GM12864 (cell line): ENCODE measurements around the gene CDC42EP3.

Experiments
- DNase-seq: peaks from one replicate; pipeline ENCODE4 v3.0.0-alpha.2; 2011; ENCODE audit warnings: low read depth
- H3K4me3 ChIP-seq: 2 replicates; pipeline ENCODE4 v1.5.1; 2011; ENCODE audit warnings: mild to moderate bottlenecking, low read depth, low read length, control low read depth
- TF ChIP-seq, protein P1 (sequence below): IDR thresholded peaks from 2 replicates; pipeline ENCODE4 v1.5.1; 2011; ENCODE audit warnings: low read depth, mild to moderate bottlenecking, moderate library complexity, low read length, control low read depth, inconsistent platforms; ENCODE audit errors: missing control alignments

The CDC42EP3 gene

DNA sequence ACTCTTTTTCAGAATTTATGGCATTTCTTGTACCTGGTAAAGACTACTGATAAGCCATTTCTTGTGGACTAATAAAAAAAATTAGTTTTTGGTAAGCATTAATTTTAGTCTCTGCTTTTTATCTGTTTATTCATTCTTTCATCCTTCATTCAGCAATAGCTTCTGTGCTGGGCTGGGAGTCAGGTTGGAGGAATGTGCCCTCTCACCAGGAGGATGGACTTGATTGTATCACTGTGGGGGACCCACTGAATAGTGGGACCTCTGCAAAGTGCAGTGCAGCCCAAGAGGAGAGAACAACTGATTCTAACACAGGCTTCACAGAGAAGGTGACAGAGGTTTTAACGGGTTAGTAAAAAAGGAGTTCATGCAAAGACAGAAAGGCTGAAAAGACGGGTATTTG is 39.1 kb downstream of the CDC42EP3 start:
- DNase-seq: no peak

DNA sequence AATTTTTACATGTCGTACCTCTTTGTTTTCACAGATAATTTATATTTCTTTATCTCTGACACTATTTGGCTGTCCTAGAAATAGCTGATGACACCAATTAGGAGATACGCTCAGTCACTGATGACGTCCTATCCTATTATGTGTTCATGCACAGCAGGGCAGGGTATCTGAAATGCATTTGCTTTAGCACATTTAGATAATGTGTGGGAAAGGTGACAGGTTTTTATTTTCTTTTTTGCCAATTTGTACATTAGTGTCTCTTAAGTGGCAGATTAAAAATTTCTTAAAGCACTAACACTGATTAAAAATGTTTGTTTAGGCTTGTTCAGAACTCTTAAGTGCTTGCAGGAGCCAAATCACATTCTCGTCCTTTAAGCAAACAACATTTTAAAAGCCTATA is 39.7 kb downstream of the CDC42EP3 start:
- no peak overlapping the region for H3K4me3 ChIP-seq
- TF ChIP-seq, protein P1, sequence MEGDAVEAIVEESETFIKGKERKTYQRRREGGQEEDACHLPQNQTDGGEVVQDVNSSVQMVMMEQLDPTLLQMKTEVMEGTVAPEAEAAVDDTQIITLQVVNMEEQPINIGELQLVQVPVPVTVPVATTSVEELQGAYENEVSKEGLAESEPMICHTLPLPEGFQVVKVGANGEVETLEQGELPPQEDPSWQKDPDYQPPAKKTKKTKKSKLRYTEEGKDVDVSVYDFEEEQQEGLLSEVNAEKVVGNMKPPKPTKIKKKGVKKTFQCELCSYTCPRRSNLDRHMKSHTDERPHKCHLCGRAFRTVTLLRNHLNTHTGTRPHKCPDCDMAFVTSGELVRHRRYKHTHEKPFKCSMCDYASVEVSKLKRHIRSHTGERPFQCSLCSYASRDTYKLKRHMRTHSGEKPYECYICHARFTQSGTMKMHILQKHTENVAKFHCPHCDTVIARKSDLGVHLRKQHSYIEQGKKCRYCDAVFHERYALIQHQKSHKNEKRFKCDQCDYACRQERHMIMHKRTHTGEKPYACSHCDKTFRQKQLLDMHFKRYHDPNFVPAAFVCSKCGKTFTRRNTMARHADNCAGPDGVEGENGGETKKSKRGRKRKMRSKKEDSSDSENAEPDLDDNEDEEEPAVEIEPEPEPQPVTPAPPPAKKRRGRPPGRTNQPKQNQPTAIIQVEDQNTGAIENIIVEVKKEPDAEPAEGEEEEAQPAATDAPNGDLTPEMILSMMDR: no peak
- no peak for DNase-seq

More for the DNA sequence above, 39.1 kb downstream of the CDC42EP3 start:
- TF ChIP-seq, protein P1: no peak
- no peak overlapping the region for H3K4me3 ChIP-seq

DNA sequence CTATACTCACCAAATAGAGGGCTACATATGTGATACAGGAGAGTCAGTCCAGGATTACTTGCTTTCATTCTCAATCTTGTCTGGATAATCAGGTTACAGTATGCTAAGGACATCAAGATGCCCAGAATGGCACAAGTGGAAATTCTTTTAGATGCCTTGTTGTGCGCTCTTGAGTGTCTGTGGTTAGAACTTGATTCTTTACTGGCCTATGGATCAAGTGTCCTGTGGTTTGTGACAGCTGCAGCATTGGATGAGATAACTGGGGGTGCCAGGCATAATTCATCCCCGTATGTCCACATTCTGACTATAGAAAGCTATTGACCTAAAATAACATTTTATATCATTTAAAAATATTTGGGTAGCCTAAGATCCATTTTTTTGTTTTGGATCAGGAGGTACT is 40.1 kb downstream of the CDC42EP3 start:
- DNase-seq: no peak
- TF ChIP-seq, protein P1: no peak
- no peak overlapping the region for H3K4me3 ChIP-seq

DNA sequence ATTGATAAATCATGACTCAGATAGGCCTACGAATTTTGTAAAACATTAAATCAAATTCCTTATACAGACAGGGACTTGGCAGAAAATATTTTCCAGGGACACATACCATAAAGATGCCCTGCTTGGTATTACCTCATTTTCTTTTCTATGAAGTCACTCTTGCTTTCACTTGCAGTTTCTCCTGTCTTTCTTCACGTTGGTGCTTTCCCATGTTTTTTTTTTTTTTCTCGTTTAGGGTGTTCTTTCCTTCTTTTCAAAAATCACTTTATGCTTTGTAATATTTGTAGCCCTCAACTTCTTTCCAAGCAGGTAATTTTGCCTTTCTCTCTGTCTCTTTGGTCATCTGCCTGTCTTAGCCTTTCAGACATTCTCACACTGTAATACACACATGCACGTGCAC is 40.7 kb downstream of the CDC42EP3 start:
- DNase-seq: no peak
- H3K4me3 ChIP-seq: no peak overlapping the region
- TF ChIP-seq, protein P1: no peak

DNA sequence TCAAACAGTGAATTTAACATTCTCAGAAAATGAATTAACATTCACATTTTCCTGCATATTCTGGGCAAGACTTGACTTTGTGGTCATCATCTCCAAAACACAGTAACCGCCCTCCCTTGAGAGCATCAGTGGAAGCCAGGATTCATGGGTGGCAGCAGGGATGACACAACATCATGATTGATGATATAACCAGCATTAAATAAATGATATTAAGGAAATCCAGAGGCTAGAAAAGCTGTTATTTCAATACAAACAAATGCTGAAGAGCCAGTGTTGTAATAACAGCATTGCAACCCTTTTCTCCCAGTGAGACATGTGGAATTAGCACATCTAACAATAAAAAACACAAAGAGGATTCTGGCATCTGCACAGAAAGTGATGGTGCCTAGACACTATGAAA is 41.1 kb downstream of the CDC42EP3 start:
- TF ChIP-seq, protein P1: no peak
- H3K4me3 ChIP-seq: no peak overlapping the region
- DNase-seq: no peak

DNA sequence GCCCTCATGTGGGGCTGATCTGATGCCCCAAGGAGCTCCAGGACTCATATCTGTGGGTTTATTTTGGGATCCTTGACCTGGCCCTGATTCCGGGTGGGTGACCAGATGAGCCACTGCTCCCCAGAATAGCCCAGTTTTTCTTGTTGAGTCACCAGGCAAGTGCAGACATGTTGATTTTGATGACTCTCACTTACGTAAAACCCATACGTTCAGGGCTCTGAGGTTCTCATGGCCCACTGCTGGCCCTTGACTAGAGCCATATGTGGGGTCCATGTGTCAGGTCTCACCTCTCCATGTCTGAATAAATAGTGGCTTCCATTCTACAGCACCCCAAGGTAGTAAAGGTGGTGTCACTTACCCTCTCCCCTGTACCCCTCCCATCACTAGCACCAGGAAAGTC is 41.9 kb downstream of the CDC42EP3 start:
- TF ChIP-seq, protein P1: no peak
- DNase-seq: no peak
- no peak overlapping the region for H3K4me3 ChIP-seq

DNA sequence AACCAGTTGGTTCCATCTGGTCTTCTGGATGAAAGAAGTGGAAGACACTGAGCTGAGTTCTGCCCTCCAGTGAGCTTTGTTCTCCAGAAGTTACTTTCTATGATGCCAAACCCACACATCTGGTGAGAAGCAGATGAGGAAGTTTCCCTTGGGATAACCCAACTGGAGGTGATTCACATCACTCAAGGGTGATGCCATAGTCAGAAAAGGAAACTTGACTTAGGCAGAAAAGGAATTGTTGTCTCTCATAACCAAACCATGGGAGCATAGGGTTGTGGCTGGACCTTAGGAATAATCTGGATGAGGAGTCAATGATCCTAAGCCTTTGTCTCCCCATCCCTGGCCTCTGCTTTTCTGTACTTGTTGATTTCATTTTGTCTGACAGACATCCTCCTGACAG is 43.7 kb downstream of the CDC42EP3 start:
- DNase-seq: no peak
- TF ChIP-seq, protein P1: no peak
- no peak overlapping the region for H3K4me3 ChIP-seq
